GM12864 (cell line): ENCODE measurements around the gene FEM1A.

Experiments
- DNase-seq: peaks from one replicate; pipeline ENCODE4 v3.0.0-alpha.2; 2011; ENCODE audit warnings: low read depth
- H3K4me3 ChIP-seq: 2 replicates; pipeline ENCODE4 v1.5.1; 2011; ENCODE audit warnings: mild to moderate bottlenecking, low read depth, low read length, control low read depth
- CTCF ChIP-seq: IDR thresholded peaks from 2 replicates; pipeline ENCODE4 v1.5.1; 2011; ENCODE audit warnings: low read depth, mild to moderate bottlenecking, moderate library complexity, low read length, control low read depth, inconsistent platforms; ENCODE audit errors: missing control alignments

Gene FEM1A

DNA sequence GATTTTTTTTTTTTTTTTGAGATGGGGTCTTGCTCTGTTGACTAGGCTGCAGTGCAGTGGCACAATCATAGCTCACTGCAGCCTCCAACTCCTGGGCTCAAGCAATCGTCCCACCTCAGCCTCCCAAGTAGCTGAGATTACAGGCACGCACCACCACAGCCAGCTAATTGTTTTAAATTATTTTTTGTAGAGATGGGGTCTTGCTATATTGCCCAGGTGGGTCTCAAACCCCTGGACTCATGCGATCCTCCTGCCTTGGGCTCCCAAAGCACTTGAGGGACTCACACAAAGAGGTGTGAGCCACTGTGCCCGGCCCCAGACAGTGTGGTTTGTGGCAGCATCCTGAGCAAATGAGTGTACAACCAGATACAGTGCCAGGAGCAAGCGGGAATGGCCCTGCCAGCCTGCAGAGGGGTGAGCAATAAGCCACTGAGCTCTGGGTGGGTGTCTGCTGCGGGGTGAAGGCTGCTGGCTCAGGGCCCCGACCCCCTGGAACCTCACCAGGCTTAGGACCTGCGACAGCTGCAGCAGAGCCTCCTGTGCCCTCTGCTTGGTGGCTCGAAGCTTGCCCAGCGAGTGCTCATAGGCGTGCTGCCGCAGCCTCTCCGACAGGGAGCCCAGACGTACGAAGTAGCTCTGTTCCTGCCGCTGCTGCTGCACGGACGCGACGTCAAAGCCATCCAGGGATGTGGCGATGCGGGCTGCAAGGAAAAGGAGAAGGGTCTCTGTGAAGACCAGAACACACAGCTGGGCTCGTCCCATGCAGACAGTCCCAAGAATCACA lies 55.8 kb downstream of the FEM1A start:
- no peak overlapping the region for H3K4me3 ChIP-seq
- no peak for TF ChIP-seq CTCF
- DNase-seq: no peak

DNA sequence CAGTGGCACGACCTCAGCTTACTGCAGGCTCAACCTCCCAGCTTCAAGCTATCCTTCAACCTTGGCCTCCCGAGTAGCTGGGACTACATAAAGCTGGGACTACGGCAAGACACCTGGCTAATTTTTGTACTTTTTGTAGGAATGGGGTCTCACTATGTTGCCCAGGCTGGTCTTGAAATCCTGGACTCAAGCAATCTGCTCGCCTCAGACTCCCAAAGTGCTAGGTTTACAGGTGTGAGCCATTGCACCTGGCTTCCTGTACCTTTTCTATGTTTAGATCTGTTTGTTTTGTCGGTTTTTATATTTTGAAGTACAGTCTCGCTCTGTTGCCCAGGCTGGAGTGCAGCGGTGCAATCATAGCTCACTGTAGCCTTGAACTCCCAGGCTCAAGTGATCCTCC lies 57.5 kb downstream of the FEM1A start:
- DNase-seq: no peak
- TF ChIP-seq CTCF: no peak
- H3K4me3 ChIP-seq: no peak overlapping the region
